Pancreas (tissue), 10 donors: Measurements from ENCODE around the gene NEDD8. TPM values are rescaled to one million over a fixed set of nuclear protein-coding genes. Genes with fewer than 3 reads are reported as not detected.

Source experiments
- ATAC-seq, 4 donors: fragments of 200-7000 bp; cut with Tn5 transposase; one replicate each; pipeline versions ENCODE4 v1.8.0 to v1.9.1; 2020; ENCODE audit warnings: mild to moderate bottlenecking in 4 of 4, moderate library complexity in 4 of 4
- DNase-seq, 6 donors: peaks; one replicate each; pipeline ENCODE4 v3.0.0-alpha.2; 2020
- FAIRE-seq: peaks from 2 replicates; lab custom pipeline; 2012; peaks lifted over from hg19 to GRCh38; lab: Jason Lieb, UNC
- H3K27ac ChIP-seq, 4 donors: fragments of 200-600 bp; sonication (generic); 1 replicate in 3 of 4; 2 replicates in 1 of 4; pipeline versions ENCODE4 v1.5.0 to v1.8.0; 2020
- H3K27me3 ChIP-seq, 4 donors: fragments of 200-600 bp; one replicate each; pipeline ENCODE4 v1.8.0; 2021
- H3K36me3 ChIP-seq, 3 donors: fragments of 200-600 bp; sonication (generic) in 1 of 3; one replicate each; pipeline versions ENCODE4 v1.5.0 to v1.8.0; 2020 to 2021
- H3K4me1 ChIP-seq, 3 donors: fragments of 200-600 bp; one replicate each; pipeline ENCODE4 v1.8.0; 2021
- H3K4me3 ChIP-seq, 4 donors: fragments of 200-600 bp; sonication (generic) in 2 of 4; one replicate each; pipeline versions ENCODE4 v1.5.0 to v1.8.0; 2020 to 2021
- H3K9me3 ChIP-seq, 4 donors: fragments of 200-600 bp; one replicate each; pipeline ENCODE4 v1.8.0; 2021
- CTCF ChIP-seq, 4 donors: fragments of 200-600 bp; sonication (generic) in 3 of 4; IDR thresholded peaks; one replicate each; pipeline versions ENCODE4 v1.5.0 to v1.8.0; 2021; ENCODE audit warnings: antibody characterized with exemption in 4 of 4
- WGBS, 2 donors: extraction: QIAGEN DNeasy Blood & Tissue Kit; methylation state at CpG; one replicate each; pipeline ENCODE4 v1.1.7; 2013; 5-methylcytosine and 5-hydroxymethylcytosine counted together
- intact Hi-C, 3 donors: fragments of 100-400 bp; cut with DNase I; formaldehyde crosslinking; loops; one replicate each; pipeline versions ENCODE4 v1.11.1 to v1.14.2; 2022
- polyA plus RNA-seq, 2 donors: library from polyadenylated mRNA; stranded (reverse); fragments of 200-250 nt; gene quantifications; one replicate each; pipeline ENCODE4 v1.2.3, GENCODE V29; 2013
- total RNA-seq, 6 donors: library from RNA; stranded (reverse); fragmentation: NEBNext Ultra II Directional in 4 of 6; extraction: Animal tissue kit (Norgen Biotek cat#: 25700) in 4 of 6; gene quantifications; one replicate each; pipeline versions ENCODE4 v1.2.1 to v1.2.4, GENCODE V29; 2021 to 2023
- donor health status: healthy with polysubstance abuse.
- donor health status: DM: no; HTN: no; CAD: no; lungs with moderate emphysema.
- donor health status: DM: no; HTN: no; CAD: no.
- donor health status: control.
- donor health status: control.
- donor health status: Bipolar disorder and iron deficiency.
- donor health status: DM: yes; HTN: yes; CAD: no.
- donor health status: DM: no; HTN: no; CAD: no.
- donor health status: DM: no; HTN: no; CAD: no.
- donor health status: DM: yes; HTN: yes; CAD: no.

The NEDD8 gene
- total and polyA plus RNA-seq, 8 donors: 32.5 to 118 (median 55.4) TPM

- no peak for DNase-seq
- Histone ChIP-seq H3K27me3 (no peaks in the 10 kb centered on the region), H3K9me3 (no peaks in the 10 kb centered on the region), H3K4me1 (peaks cover 14 to 27% (median 23%) of the 10 kb centered on the region in 3 donors), H3K36me3 (peaks cover 5 to 39% (median 27%) of the 10 kb centered on the region in 3 donors), H3K4me3 (peak overlapping the region in 1 of 4 donors; percentile 10), H3K27ac (no peak overlapping the region)
- WGBS, 2 donors: 81 to 84% methylated on average over 9 of the region's 9 CpGs
- no peak for TF ChIP-seq CTCF (IDR thresholded peaks at IDR 0.05)
- FAIRE-seq: no peak
- no peak for ATAC-seq
- intact Hi-C loops: no loop called here
Measured at GRCh38 chr14:24240110-24240918, 8.1 kb upstream of the NEDD8 start.

DNA sequence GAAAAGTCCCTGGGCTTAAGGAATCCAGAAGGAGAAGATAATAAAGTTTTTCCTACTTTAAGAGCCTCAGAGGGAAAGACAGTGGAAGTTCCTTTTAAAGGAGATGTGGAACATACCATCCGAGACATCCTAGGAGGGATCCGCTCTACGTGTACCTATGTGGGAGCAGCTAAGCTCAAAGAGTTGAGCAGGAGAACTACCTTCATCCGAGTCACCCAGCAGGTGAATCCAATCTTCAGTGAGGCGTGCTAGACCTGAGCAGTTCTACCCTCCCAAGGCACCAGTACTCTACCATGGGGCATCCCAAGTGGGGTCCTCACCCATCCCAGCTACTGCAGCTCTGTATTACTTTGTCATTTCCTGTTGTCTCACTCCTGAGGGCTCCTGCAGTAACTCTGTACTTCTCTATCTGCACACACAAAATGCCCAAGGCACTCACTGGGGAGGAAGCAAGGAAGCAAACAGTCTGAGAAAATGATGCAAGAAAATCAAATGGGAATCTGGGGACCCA, 6.4 kb upstream of the NEDD8 start:
- no peak overlapping the region for H3K27ac ChIP-seq
- peaks cover 21 to 31% (median 30%) of the 10 kb centered on the region in 3 donors for H3K4me1 ChIP-seq
- FAIRE-seq (no peak), DNase-seq (no peak), ATAC-seq (no peak)
- H3K4me3 ChIP-seq: no peak overlapping the region
- 85 to 89% methylated on average over 5 of the region's 5 CpGs for WGBS, 2 donors
- intact Hi-C loops: no loop called here
- no peaks in the 10 kb centered on the region for H3K9me3 ChIP-seq
- no peak for TF ChIP-seq CTCF (IDR thresholded peaks at IDR 0.05)
- no peaks in the 10 kb centered on the region for H3K27me3 ChIP-seq
- peaks cover 5 to 39% (median 27%) of the 10 kb centered on the region in 3 donors for H3K36me3 ChIP-seq

GRCh38 chr14:24238123-24238522, 6.0 kb upstream of the NEDD8 start:
- ATAC-seq: no peak

DNA sequence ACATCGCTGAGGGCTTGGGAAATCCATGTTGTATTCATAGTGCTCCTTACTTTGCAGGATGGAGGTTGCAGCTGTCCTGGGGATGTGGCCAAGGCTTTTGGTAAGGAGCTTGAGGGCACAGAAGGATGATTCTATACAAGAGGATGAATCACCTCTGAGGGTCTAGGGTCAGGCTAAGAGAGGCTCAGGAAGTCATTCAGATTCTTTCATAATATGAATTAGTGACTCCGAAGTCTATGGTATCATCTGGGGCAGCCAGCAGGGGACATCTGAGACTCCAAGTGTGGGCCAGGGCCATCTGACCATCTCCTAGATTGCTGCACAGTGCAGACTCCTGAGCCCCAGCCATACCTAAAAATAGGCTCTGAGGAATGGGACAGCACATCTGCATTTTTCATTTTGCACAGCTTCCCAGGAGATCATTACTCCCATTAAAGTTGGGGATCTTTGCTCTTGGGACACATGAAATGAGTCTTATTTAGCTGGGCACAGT, 5.3 kb upstream of the NEDD8 start:
- Histone ChIP-seq H3K9me3 (no peaks in the 10 kb centered on the region), H3K36me3 (peaks cover 5 to 39% (median 27%) of the 10 kb centered on the region in 3 donors), H3K27me3 (no peaks in the 10 kb centered on the region), H3K4me1 (peaks cover 22 to 36% (median 36%) of the 10 kb centered on the region in 3 donors), H3K27ac (no peak overlapping the region), H3K4me3 (no peak overlapping the region)
- no peak for TF ChIP-seq CTCF (IDR thresholded peaks at IDR 0.05)
- intact Hi-C loops: no loop called here
- FAIRE-seq (no peak), DNase-seq (no peak), ATAC-seq (no peak)
- 94 to 97% methylated on average over 2 of the region's 2 CpGs for WGBS, 2 donors

More at GRCh38 chr14:24238123-24238522, 6.0 kb upstream of the NEDD8 start:
- no peaks in the 10 kb centered on the region for H3K27me3 ChIP-seq
- no peaks in the 10 kb centered on the region for H3K9me3 ChIP-seq
- DNase-seq (no peak), FAIRE-seq (no peak)
- H3K27ac ChIP-seq: no peak overlapping the region
- no peak for TF ChIP-seq CTCF (IDR thresholded peaks at IDR 0.05)
- H3K36me3 ChIP-seq: peaks cover 5 to 39% (median 27%) of the 10 kb centered on the region in 3 donors
- H3K4me1 ChIP-seq: peaks cover 22 to 36% (median 35%) of the 10 kb centered on the region in 3 donors
- intact Hi-C loops: no loop called here
- 77 to 83% methylated on average over 5 of the region's 5 CpGs for WGBS, 2 donors
- H3K4me3 ChIP-seq: no peak overlapping the region
